Measurements from ENCODE around the gene PTGES. TPM values are rescaled to one million over a fixed set of nuclear protein-coding genes. Genes with fewer than 3 reads are reported as not detected.

PTGES gene
- polyA plus RNA-seq, 1 of the 3 experiments (the other 2 are of a cell fraction), result 5.2 TPM

- CTCF ChIA-PET, result interaction anchor here (0.8 to 6.1 kb wide), 7 partner anchors 13 to 111 kb away, joined by 3 to 78 read pairs (median 6); no protein-coding TSS in a partner anchor
- peak; percentile 71 for DNase-seq
Measured at GRCh38 chr9:129751841-129752801, 721 bp downstream of the PTGES start.

GRCh38 chr9:129750013-129750638 lies 2.7 kb downstream of the PTGES start:
- 88% methylated on average over 5 of the region's 9 CpGs for WGBS (ENCODE audit: low lambda C conversion rate)
- Histone ChIP-seq H3K36me3 (replicated peaks in 1 of 2; ENCODE audit: control insufficient read depth in 1 of 2, insufficient read depth in 2 of 2, low read length in 1 of 2) (no peaks in the 10 kb centered on the region), H3K4me1 (ENCODE audit: control insufficient read depth in 1 of 2, insufficient read depth in 2 of 2, low read depth in 1 of 2, low read length in 1 of 2) (peaks cover 5 to 20% of the 10 kb centered on the region in 2 experiments; a peak in 2 of 4 replicates), H3F3A (replicated peaks; ENCODE audit: insufficient read depth) (peaks cover 3% of the 10 kb centered on the region), H3K4me2 (no peak overlapping the region), H2AFZ (ENCODE audit: low read depth) (no peak overlapping the region), H3K27ac (ENCODE audit: low read depth in 2 of 2, low read length in 1 of 2) (no peak overlapping the region), H3K4me3 (ENCODE audit: low read depth in 2 of 2, low read length in 1 of 2) (no peak overlapping the region), H4K20me1 (ENCODE audit: insufficient read depth) (no peaks in the 10 kb centered on the region), H3K9ac (no peak overlapping the region), H3K79me2 (ENCODE audit: insufficient read depth) (no peaks in the 10 kb centered on the region), H3K9me2 (no peaks in the 10 kb centered on the region), H3K27me3 (ENCODE audit: insufficient read depth) (no peaks in the 10 kb centered on the region), H3K9me3 (no peaks in the 10 kb centered on the region)
- CTCF ChIA-PET, result interaction anchor here (0.6 to 6.1 kb wide), 10 partner anchors 9 to 607 kb away, joined by 3 to 78 read pairs (median 6); no protein-coding TSS in a partner anchor
- DNase-seq, result no peak
- TF ChIP-seq RAD21 (IDR thresholded peaks at IDR 0.05; ENCODE audit: low read length), result no peak
- no peak for TF ChIP-seq TCF12 (IDR thresholded peaks at IDR 0.05)
- no peak for TF ChIP-seq GABPA (IDR thresholded peaks at IDR 0.05; ENCODE audit: low read depth)
- TF ChIP-seq FOXM1 (IDR thresholded peaks at IDR 0.05; ENCODE audit: low read depth), result no peak
- no peak for TF ChIP-seq EZH2phosphoT487 (IDR thresholded peaks at IDR 0.05; ENCODE audit: borderline replicate concordance, low read depth)
- no peak for TF ChIP-seq NFIC (IDR thresholded peaks at IDR 0.05; ENCODE audit: borderline replicate concordance)
- TF ChIP-seq ELF1 (IDR thresholded peaks at IDR 0.05), result no peak
- TF ChIP-seq MXI1 (IDR thresholded peaks at IDR 0.05; ENCODE audit: low read depth, low read length), result no peak
- no peak for TF ChIP-seq MEF2A (IDR thresholded peaks at IDR 0.05; ENCODE audit: borderline replicate concordance, low read depth)
- TF ChIP-seq NRF1 (IDR thresholded peaks at IDR 0.05; ENCODE audit: low read depth, low read length), result no peak
- POLR2A ChIA-PET, result no interaction called here

More at GRCh38 chr9:129751841-129752801, 721 bp downstream of the PTGES start:
- Histone ChIP-seq H3K36me3 (replicated peaks in 1 of 2; ENCODE audit: control insufficient read depth in 1 of 2, insufficient read depth in 2 of 2, low read length in 1 of 2) (no peaks in the 10 kb centered on the region), H3K4me3 (ENCODE audit: low read depth in 2 of 2, low read length in 1 of 2) (peak overlapping the region; percentile 28 to 29; a peak in 3 of 4 replicates), H2AFZ (ENCODE audit: low read depth) (peak overlapping the region; percentile 79; the same call in 1 of the 2 replicates), H3K27me3 (ENCODE audit: insufficient read depth) (no peaks in the 10 kb centered on the region), H4K20me1 (ENCODE audit: insufficient read depth) (no peaks in the 10 kb centered on the region), H3K79me2 (ENCODE audit: insufficient read depth) (no peaks in the 10 kb centered on the region), H3K4me1 (ENCODE audit: control insufficient read depth in 1 of 2, insufficient read depth in 2 of 2, low read depth in 1 of 2, low read length in 1 of 2) (peaks cover 5 to 20% of the 10 kb centered on the region in 2 experiments; a peak in 2 of 4 replicates), H3K4me2 (peak overlapping the region; percentile 80), H3F3A (replicated peaks; ENCODE audit: insufficient read depth) (peaks cover 3% of the 10 kb centered on the region), H3K9me3 (no peaks in the 10 kb centered on the region), H3K27ac (ENCODE audit: low read depth in 2 of 2, low read length in 1 of 2) (no peak overlapping the region; a peak in 1 of 4 replicates), H3K9me2 (no peaks in the 10 kb centered on the region), H3K9ac (no peak overlapping the region)
- WGBS (ENCODE audit: low lambda C conversion rate), result 67% methylated on average over 16 of the region's 31 CpGs
- no peak for TF ChIP-seq SMC3 (IDR thresholded peaks at IDR 0.05; ENCODE audit: low read depth, low read length)
- 0 out of 2 replicates have a peak, but pooled peaks have one; percentile 29 for TF ChIP-seq GATA2 (CRISPR knock-in tag; IDR thresholded peaks at IDR 0.05)
- no peak for TF ChIP-seq TEAD4 (IDR thresholded peaks at IDR 0.05; ENCODE audit: borderline replicate concordance, insufficient read depth)
- no peak for TF ChIP-seq FOXJ3 (CRISPR knock-in tag; IDR thresholded peaks at IDR 0.05)
- no peak for TF ChIP-seq USF1 (IDR thresholded peaks at IDR 0.05; ENCODE audit: borderline replicate concordance, low read depth)
- TF ChIP-seq FOSL2 (IDR thresholded peaks at IDR 0.05; ENCODE audit: borderline replicate concordance, low read depth), result no peak
- no peak for TF ChIP-seq POLR2AphosphoS5 (IDR thresholded peaks at IDR 0.05; ENCODE audit: low read depth, low read length)
- no peak; the same call in 1 of the 2 replicates for TF ChIP-seq RCOR1 (IDR thresholded peaks at IDR 0.05; ENCODE audit: low read length)
- peak; percentile 15 for TF ChIP-seq CHD2 (IDR thresholded peaks at IDR 0.05; ENCODE audit: low read length, partially characterized antibody)
- POLR2A ChIA-PET, result no interaction called here

Measured in SK-N-SH (cell line).